Activated CD8-positive, alpha-beta memory T cell treated with anti-CD3 and anti-CD28 coated beads for 24 hours (primary cell): ENCODE data around the gene TENM4.
"Not testable (repeated sequence)": the region's sequence is repeated elsewhere in the genome, so short reads cannot be mapped to it uniquely, and the experiment has no call there.

Experiments used
- DNase-seq: peaks from one replicate; pipeline ENCODE4 v3.0.0-alpha.2; 2020

TENM4 gene

GRCh38 chr11:78868563-78868962, 572.3 kb downstream of the TENM4 start:
- DNase-seq: no peak

- no peak for DNase-seq
These were observed 580.0 kb downstream of the TENM4 start for GRCh38 chr11:78860720-78861422.

DNA sequence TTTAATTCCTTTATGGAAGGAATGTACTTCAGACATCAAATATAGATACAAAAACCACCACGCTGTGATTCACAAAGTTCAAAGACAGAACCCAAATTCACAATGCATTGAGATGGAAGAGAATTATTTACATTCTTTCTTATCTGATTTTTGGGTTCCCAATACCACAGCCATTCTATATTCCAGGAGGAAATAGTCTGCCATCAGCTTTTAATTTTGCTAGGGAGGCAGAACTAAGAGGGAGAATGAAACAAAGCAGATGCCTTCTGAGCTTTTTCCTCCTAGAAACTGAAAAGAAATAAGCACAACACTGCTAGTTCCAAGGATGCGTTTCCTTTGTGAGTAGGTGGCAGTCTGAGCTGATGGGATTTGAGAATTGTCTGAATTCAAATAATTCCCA, 583.1 kb downstream of the TENM4 start:
- DNase-seq: no peak

DNA sequence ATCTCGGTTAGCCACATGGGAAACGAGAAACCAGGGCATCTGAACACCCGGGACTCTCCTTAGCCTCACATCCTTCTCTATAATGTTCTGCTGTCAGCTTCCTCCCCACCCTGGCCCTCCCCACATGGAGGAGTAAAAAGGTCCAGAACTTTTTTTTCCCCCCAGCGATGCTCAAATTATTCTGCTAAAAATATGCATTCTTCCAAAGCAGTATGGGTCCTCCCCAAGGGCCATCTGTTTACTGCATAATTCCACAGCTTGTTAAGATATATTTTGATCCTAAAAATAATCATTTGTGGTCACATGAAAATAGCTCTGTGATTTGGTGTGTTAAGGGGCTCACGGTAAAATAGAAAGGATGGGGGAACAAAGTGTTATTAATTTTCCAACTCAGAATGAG, 584.6 kb downstream of the TENM4 start:
- no peak for DNase-seq

DNA sequence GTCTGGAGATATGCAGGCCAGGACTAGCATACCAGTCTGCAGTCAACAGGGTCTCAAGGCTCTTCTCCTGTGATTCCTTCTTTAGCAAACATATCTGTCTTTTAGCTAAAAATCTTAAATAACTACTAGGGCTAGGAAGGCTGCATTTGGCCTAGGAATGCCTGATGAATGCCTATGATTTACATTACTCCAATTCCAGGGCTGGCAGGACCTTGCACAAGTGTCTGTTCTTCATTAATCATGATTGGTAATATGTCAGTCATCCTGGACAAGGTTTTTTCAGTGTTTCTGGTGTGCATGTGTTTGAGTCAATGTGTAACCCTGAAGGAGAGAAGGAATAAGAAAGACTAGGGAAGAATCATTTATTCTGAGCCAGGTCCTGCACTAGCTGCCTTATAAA, 585.7 kb downstream of the TENM4 start:
- DNase-seq: no peak

- DNase-seq: no peak
These were observed 587.3 kb downstream of the TENM4 start for GRCh38 chr11:78853521-78853920.

GRCh38 chr11:78851878-78852586, 588.8 kb downstream of the TENM4 start:
- DNase-seq: no peak

GRCh38 chr11:78850078-78850477, 590.8 kb downstream of the TENM4 start:
- DNase-seq: no peak

- no peak for DNase-seq
These were observed 594.6 kb downstream of the TENM4 start for GRCh38 chr11:78846269-78846668.

DNA sequence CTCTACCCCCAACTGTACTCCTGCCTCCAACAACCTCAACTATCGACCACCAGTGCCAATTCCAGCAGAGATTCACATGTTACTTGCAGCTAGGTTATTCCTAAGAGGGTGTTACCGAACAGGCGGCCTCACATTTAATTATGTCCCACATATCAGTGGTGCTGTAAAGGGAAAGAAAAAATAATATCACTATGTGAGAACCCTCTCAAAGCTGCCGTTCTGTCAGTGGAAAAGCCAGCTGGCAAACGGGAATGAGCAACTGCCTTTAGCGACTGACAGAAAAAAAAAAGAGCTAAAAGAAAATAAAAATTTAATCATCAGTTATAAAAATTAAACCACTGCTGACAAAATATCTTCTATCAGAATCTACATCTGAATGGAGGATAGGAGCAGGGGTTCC, 595.3 kb downstream of the TENM4 start:
- DNase-seq: no peak

- DNase-seq: no peak
These were observed 599.3 kb downstream of the TENM4 start for GRCh38 chr11:78841456-78842060.

- DNase-seq: no peak
These were observed 600.2 kb downstream of the TENM4 start for GRCh38 chr11:78840623-78841022.

GRCh38 chr11:78840200-78840599, 600.6 kb downstream of the TENM4 start:
- no peak for DNase-seq

DNA sequence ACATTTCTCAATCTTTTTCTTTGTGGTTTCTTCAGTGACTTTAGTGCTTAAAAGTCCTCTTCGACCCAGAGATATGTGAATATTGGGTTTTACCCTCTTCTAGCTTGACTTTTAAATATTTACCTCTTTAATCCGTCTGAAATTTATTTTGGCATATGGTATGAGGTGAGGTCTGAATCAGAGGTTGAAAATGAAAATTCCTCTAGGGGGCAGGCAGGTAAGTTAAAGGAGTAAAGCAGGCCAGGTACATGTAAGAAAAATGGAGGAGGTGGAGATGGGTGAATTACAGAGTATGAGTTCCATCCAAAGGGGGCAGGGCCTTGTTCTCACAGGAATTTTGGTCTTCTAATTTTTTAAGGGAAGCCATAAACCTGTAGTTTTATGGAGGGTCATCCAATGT, 602.4 kb downstream of the TENM4 start:
- DNase-seq: no peak

DNA sequence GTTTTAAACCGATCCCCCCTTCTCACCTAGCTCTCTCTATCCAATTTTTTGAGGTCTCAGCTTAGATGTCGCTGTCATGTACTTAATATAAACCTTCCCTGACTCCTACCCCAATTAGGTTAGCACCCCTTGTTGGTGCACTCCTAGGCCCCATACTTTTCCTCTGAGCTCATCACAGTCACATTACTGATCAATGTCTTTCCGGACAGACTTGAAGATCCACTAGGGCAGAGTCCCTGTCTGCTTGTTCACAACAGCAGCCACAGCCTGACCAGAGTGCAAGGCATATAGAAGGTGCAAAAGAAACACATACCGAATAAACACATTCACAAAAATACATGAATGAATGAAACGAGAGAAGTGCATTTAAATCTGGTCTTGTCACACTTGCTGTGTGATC, 605.2 kb downstream of the TENM4 start:
- no peak for DNase-seq

DNA sequence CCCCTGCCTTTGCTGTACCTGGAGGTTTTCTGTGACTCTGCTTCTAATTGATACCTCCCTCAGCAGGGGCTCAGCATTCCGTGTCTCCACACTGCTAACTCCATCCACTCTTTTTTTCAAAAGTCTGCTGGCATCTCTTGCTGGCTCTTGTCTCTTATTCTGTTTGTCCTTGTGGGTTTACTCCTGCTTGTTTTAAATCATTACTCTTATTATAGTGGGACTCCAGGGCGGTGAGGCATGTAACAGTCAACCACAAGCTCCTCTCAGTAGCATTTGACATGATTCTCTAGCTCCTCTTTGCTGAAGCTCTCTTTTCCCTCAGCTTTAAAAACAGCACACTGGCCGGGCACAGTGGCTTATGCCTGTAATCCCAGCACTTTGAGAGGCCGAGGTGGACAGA, 605.9 kb downstream of the TENM4 start:
- no peak for DNase-seq

DNA sequence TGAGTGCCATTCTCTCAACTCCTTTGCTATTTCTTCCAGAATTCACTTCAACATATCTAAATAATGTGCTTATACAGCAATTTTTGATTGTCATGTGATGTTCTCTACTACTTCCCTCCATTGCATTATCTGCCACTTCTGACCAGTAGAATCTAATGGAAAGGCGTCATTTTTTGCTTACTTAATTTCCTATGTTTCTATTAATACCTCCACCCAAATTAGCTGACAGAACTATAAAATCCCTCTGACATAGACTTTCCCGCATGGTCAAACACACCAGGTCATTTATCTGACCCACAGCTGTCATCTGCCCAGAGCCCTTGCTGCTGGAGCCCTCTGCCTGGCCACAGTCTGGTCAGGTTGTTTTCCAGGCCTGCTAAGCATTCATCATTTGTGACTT, 607.6 kb downstream of the TENM4 start:
- DNase-seq: no peak

- no peak for DNase-seq
These were observed 608.4 kb downstream of the TENM4 start for GRCh38 chr11:78832226-78832947.

GRCh38 chr11:78831571-78831970, 609.3 kb downstream of the TENM4 start:
- DNase-seq: no peak

DNA sequence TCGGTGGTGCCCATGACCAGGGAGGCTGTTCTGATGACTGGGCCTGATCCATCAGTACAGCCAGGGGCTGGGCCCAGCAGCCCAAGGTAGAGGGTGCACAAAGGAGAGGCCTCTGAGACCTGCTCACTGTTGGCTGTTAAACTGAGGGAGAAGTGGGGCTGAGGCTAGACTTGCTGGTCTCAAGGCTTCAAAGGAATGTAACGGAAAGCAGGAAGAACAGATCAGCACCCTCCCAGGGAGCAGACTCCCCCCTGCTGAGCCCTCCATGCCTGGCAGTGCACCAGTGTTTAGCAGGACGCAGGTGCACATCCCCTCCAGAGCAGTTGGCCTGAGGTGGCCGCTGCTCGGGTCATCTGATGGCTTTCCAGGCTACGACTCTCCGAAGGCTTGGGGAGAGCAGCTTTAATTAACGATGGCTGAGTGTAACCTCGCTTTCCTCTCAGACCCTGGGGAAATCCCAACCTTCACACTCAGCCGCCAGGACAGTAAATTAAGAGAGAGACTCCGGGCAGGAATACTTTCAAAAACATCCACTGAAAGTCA, 610.5 kb downstream of the TENM4 start:
- no peak for DNase-seq

DNA sequence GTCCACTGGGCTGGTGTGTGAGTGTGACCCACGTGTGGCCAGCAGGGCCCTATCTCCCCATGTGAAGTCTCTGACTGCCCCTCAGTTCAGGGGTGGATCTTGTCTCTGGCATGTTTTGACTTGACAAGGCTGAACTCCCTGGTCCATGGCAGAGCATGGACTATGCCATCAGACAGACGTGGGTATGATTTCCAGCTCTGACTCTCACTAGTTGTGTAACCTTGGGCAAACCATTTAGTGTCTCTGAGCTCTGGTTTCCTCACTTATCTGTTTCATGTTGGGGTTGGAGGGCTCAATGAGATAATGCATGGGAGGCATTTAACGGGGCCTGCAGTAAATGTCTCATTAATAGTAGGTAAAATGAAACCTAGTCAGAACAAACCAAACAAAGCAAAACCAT, 611.7 kb downstream of the TENM4 start:
- no peak for DNase-seq

- DNase-seq: no peak
These were observed 612.2 kb downstream of the TENM4 start for GRCh38 chr11:78828676-78829075.

DNA sequence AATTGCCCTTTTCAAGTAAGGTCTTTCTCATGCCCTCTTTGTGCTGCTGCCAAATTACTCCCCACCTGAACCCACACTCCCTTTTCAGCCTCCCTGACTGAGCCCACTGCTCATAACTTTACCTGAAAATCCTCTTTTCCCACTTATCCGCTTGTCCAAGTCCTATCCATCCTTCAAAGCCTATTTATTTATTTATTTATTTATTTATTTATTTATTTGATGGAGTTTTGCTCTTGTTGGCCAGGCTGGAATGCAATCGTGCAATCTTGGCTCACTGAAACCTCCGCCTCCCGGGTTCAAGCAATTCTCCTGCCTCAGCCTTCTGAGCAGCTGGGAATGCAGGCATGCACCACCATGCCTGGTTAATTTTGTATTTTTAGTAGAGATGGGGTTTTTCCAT, 613.5 kb downstream of the TENM4 start:
- DNase-seq: not testable (repeated sequence)
